K562 (cell line): ENCODE results near the gene HOXA7. TPM values are rescaled to one million over a fixed set of nuclear protein-coding genes. Genes with fewer than 3 reads are reported as not detected.

Experiments used
- ATAC-seq: fragments of 200-7000 bp; cut with Tn5 transposase; 3 replicates; pipeline ENCODE4 v1.9.1; 2020; ENCODE audit warnings: moderate library complexity
- BruUV-seq: library from RNA; stranded (reverse); fragments of 400-500 nt; replicated peaks from 2 replicates; lab custom pipeline; 2021; lab: Mats Ljungman, UMichigan
- CTCF ChIA-PET: fragments of 300-600 bp; formaldehyde crosslinking; extraction: SDS; loops from one replicate; lab custom pipeline; 2021; ENCODE audit warnings: low intra/inter-chr PET ratio; lab: Yijun Ruan, JAX
- POLR2A ChIA-PET: fragments of 300-600, 350-650 bp; sonication (Branson Sonifier 250); formaldehyde crosslinking; extraction: SDS; loops from one replicate; lab custom pipeline; 2021; ENCODE audit warnings: antibody characterized with exemption, inconsistent platforms; lab: Yijun Ruan, JAX
- DNase-seq, 4 experiments: peaks; one replicate each; pipeline versions ENCODE4 v3.0.0 to v3.0.0-alpha.2; 2011 to 2018; ENCODE audit warnings: low spot score in 3 of 4, mixed read lengths in 3 of 4; ENCODE audit errors: extremely low read depth in 1 of 4
- FAIRE-seq: peaks from 2 replicates; lab custom pipeline; 2011; peaks lifted over from hg19 to GRCh38; lab: Jason Lieb, UNC
- H2AFZ ChIP-seq: 2 replicates; pipeline ENCODE4 v1.6.0; 2011; ENCODE audit warnings: low read depth, low read length, control low read depth, inconsistent platforms
- H3K27ac ChIP-seq: fragments of 200-600 bp; 3 replicates; pipeline ENCODE4 v1.8.0; 2011; ENCODE audit warnings: low read depth, mild to moderate bottlenecking, control low read depth, inconsistent platforms, low read length, moderate library complexity, mixed read lengths; ENCODE audit errors: extremely low read depth
- H3K27me3 ChIP-seq, 2 experiments: fragments of 300-600 bp in 1 of 2; 2 replicates in 1 of 2; 3 replicates in 1 of 2; pipeline versions ENCODE4 v1.6.0 to v1.8.0; 2011; ENCODE audit warnings: inconsistent platforms in 2 of 2, low read length in 2 of 2, mild to moderate bottlenecking in 1 of 2, mixed read lengths in 1 of 2, moderate library complexity in 1 of 2; ENCODE audit not compliant: control insufficient read depth in 2 of 2, insufficient read depth in 2 of 2
- H3K36me3 ChIP-seq: fragments of 300-600 bp; 3 replicates; pipeline ENCODE4 v1.8.0; 2011; ENCODE audit warnings: mild to moderate bottlenecking, low read length, inconsistent platforms; ENCODE audit not compliant: control insufficient read depth, insufficient read depth
- H3K4me1 ChIP-seq, 2 experiments: fragments of 200-600 bp in 1 of 2; replicated peaks in 1 of 2; 2 replicates in 1 of 2; 3 replicates in 1 of 2; pipeline versions ENCODE4 v1.5.1 to v1.8.0; 2011; ENCODE audit warnings: inconsistent platforms in 2 of 2, low read length in 2 of 2, mild to moderate bottlenecking in 1 of 2, mixed read lengths in 1 of 2, moderate library complexity in 1 of 2; ENCODE audit not compliant: control insufficient read depth in 2 of 2, insufficient read depth in 2 of 2
- H3K4me2 ChIP-seq: 2 replicates; pipeline ENCODE4 v1.6.1; 2011; ENCODE audit warnings: low read length, control low read depth, inconsistent platforms, mixed read lengths; ENCODE audit not compliant: insufficient read depth
- H3K4me3 ChIP-seq: fragments of 200-600 bp; sonication (generic), shearing (Covaris generic); 2 replicates; pipeline ENCODE4 v1.5.1; 2016; ENCODE audit warnings: control low read depth, inconsistent platforms
- H3K79me2 ChIP-seq: fragments of 200-600 bp; 3 replicates; pipeline ENCODE4 v1.8.0; 2011; ENCODE audit warnings: low read length, inconsistent platforms; ENCODE audit not compliant: control insufficient read depth, insufficient read depth
- H3K9ac ChIP-seq, 2 experiments: 2 replicates each; pipeline versions ENCODE4 v1.6.0 to v1.6.1; 2011; ENCODE audit warnings: low read depth in 2 of 2, low read length in 2 of 2, control low read depth in 1 of 2, inconsistent platforms in 1 of 2, mild to moderate bottlenecking in 1 of 2, mixed read lengths in 1 of 2; ENCODE audit not compliant: insufficient read depth in 1 of 2
- H3K9me1 ChIP-seq: one replicate; pipeline ENCODE4 v1.6.0; 2011; ENCODE audit warnings: inconsistent platforms, mild to moderate bottlenecking, low read length, moderate library complexity; ENCODE audit not compliant: control insufficient read depth, insufficient read depth
- H3K9me3 ChIP-seq: replicated peaks from 2 replicates; pipeline ENCODE4 v1.5.1; 2011; ENCODE audit warnings: low read depth, low read length, inconsistent platforms; ENCODE audit not compliant: control insufficient read depth, insufficient read depth
- H4K20me1 ChIP-seq: replicated peaks from 2 replicates; pipeline ENCODE4 v1.6.1; 2011; ENCODE audit warnings: low read length, inconsistent platforms, mixed read lengths; ENCODE audit not compliant: control insufficient read depth, insufficient read depth
- CC2D1A ChIP-seq: fragments of 450-650 bp; IDR thresholded peaks from 2 replicates; pipeline ENCODE4 v1.6.1; 2017; ENCODE audit warnings: mild to moderate bottlenecking
- ELF2 ChIP-seq: fragments of 250-450 bp; sonication (Bioruptor Pico); IDR thresholded peaks from 2 replicates; pipeline ENCODE4 v1.5.0; 2021; ENCODE audit warnings: mild to moderate bottlenecking
- EP300 ChIP-seq: IDR thresholded peaks from 2 replicates; pipeline ENCODE4 v1.6.1; 2012; ENCODE audit warnings: low read length, improper control_type of control experiment
- FOXJ3 ChIP-seq: sonication (generic); formaldehyde crosslinking; IDR thresholded peaks from 2 replicates; pipeline ENCODE4 v1.4.0; 2020; ENCODE audit warnings: mild to moderate bottlenecking, missing genetic modification reagents
- HMGXB4 ChIP-seq: sonication (generic); formaldehyde crosslinking; IDR thresholded peaks from 2 replicates; pipeline ENCODE4 v1.8.1; 2023; ENCODE audit warnings: mild to moderate bottlenecking, missing genetic modification reagents
- NFE2L1 ChIP-seq: fragments of 450-650 bp; IDR thresholded peaks from 2 replicates; pipeline ENCODE4 v1.6.1; 2016; ENCODE audit warnings: missing genetic modification characterization, low read depth, mild to moderate bottlenecking, missing compliant biosample characterization, moderate library complexity, borderline replicate concordance
- SNIP1 ChIP-seq: fragments of 450-650 bp; IDR thresholded peaks from 2 replicates; pipeline ENCODE4 v1.7.1; 2017; ENCODE audit warnings: low read depth, mild to moderate bottlenecking
- ZBED1 ChIP-seq: IDR thresholded peaks from 2 replicates; pipeline ENCODE4 v1.6.1; 2014
- ZKSCAN3 ChIP-seq: fragments of 250-450 bp; sonication (Bioruptor Pico); IDR thresholded peaks from 2 replicates; pipeline ENCODE4 v1.4.0; 2020
- ZNF184 ChIP-seq: sonication (generic); formaldehyde crosslinking; IDR thresholded peaks from 2 replicates; pipeline ENCODE4 v1.5.0; 2020; ENCODE audit warnings: missing genetic modification reagents
- ZNF253 ChIP-seq: fragments of 250-450 bp; sonication (Bioruptor Pico); conservative IDR thresholded peaks from 2 replicates; pipeline ENCODE4 v1.6.1; 2021; ENCODE audit warnings: mild to moderate bottlenecking
- ZNF785 ChIP-seq: fragments of 250-450 bp; sonication (Bioruptor Pico); IDR thresholded peaks from 2 replicates; pipeline ENCODE4 v1.4.0; 2020; ENCODE audit warnings: mild to moderate bottlenecking
- WGBS: fragments of 100-300 bp; shearing (Covaris generic); methylation state at CpG from one replicate; pipeline ENCODE4 v1.1.6; 2016; ENCODE audit warnings: low coverage, mixed read lengths; ENCODE audit not compliant: insufficient coverage; ENCODE audit errors: missing lambda C conversion rate; 5-methylcytosine and 5-hydroxymethylcytosine counted together
- in situ Hi-C: fragments of 300-500 bp; cut with MboI; formaldehyde crosslinking; loops from 4 replicates; pipeline ENCODE4 v1.15.0; 2018; ENCODE audit warnings: inconsistent platforms, mixed read lengths
- intact Hi-C: fragments of 100-400 bp; cut with micrococcal nuclease; formaldehyde crosslinking; loops from 2 replicates; pipeline ENCODE4 v1.14.2; 2022
- polyA plus RNA-seq, 8 experiments: library from polyadenylated mRNA; depleted of rRNA in 4 of 8; stranded (reverse) in 5 of 8; unstranded in 3 of 8; fragments of >200 nt; fragmentation: Nextera tagmentation in 2 of 8; fragmentation: Illumina TruSeq in 1 of 8; extraction: Ambion mirVana in 2 of 8; extraction: Trizol in 1 of 8; gene quantifications; 2 replicates each; pipeline versions ENCODE4 v1.2.1 to v1.2.3, GENCODE V29; 2011 to 2014; ENCODE audit warnings: inconsistent platforms in 1 of 8, missing spikeins in 1 of 8
- total RNA-seq, 7 experiments: library from RNA; depleted of rRNA in 6 of 7; stranded (reverse); fragments of >200 nt in 6 of 7; fragmentation: Illumina TruSeq in 2 of 7; extraction: Trizol in 2 of 7; gene quantifications; 2 replicates each; pipeline versions ENCODE4 v1.2.1 to v1.2.3, GENCODE V29; 2011 to 2021; ENCODE audit warnings: low replicate concordance in 1 of 7

Gene HOXA7
- total and polyA plus RNA-seq, 9 of the 15 experiments (the other 6 are each of a cell fraction or from before 2014, with no cell fraction given): not detected

- no TSS peak for BruUV-seq
- no peak for ATAC-seq
- H3K27ac ChIP-seq: no peak overlapping the region
- H4K20me1 ChIP-seq: 0 out of 2 replicates have a peak, but pooled peaks cover 8% of the 10 kb centered on the region
- DNase-seq: no peak
- H2AFZ ChIP-seq: no peak overlapping the region
- peaks cover 46 to 74% of the 10 kb centered on the region in 2 experiments for H3K27me3 ChIP-seq
- TF ChIP-seq FOXJ3 (CRISPR knock-in tag): no peak
- intact Hi-C loops: no loop called here
- H3K79me2 ChIP-seq: no peaks in the 10 kb centered on the region
- WGBS: 3% methylated on average over 10 of the region's 10 CpGs
- CTCF ChIA-PET: no interaction called here
- H3K9me1 ChIP-seq: no peaks in the 10 kb centered on the region
- in situ Hi-C loops: loop anchor here (5.0 to 10.0 kb wide), 4 partner anchors 371 to 814 kb away; no protein-coding TSS in a partner anchor
- H3K9me3 ChIP-seq: no peaks in the 10 kb centered on the region
- POLR2A ChIA-PET: no interaction called here
- FAIRE-seq: no peak
- no peak overlapping the region for H3K9ac ChIP-seq
- no peak overlapping the region for H3K4me3 ChIP-seq
- no peaks in the 10 kb centered on the region for H3K36me3 ChIP-seq
- H3K4me2 ChIP-seq: no peak overlapping the region
- peaks cover 0 to 17% of the 10 kb centered on the region in 2 experiments; a peak in 2 of 5 replicates for H3K4me1 ChIP-seq
Measured at GRCh38 chr7:27203365-27203953, 47.0 kb upstream of the HOXA7 start.

- CTCF ChIA-PET: no interaction called here
- intact Hi-C loops: no loop called here
Measured at GRCh38 chr7:27202862-27203134, 46.3 kb upstream of the HOXA7 start.

More at GRCh38 chr7:27202862-27203134, 46.3 kb upstream of the HOXA7 start:
- no peak for ATAC-seq
- no peak overlapping the region for H3K4me2 ChIP-seq
- H3K27ac ChIP-seq: no peak overlapping the region
- 0% methylated on average over 3 of the region's 3 CpGs for WGBS
- H2AFZ ChIP-seq: no peak overlapping the region
- peaks cover 0 to 17% of the 10 kb centered on the region in 2 experiments; a peak in 2 of 5 replicates for H3K4me1 ChIP-seq
- no peaks in the 10 kb centered on the region for H3K9me1 ChIP-seq
- POLR2A ChIA-PET: interaction anchor here (0.6 kb wide), 1 partner anchor 1946 kb away, joined by 3 read pairs; no protein-coding TSS in a partner anchor
- no peak for FAIRE-seq
- DNase-seq: no peak
- no peak overlapping the region for H3K9ac ChIP-seq
- 0 out of 2 replicates have a peak, but pooled peaks cover 8% of the 10 kb centered on the region for H4K20me1 ChIP-seq
- H3K36me3 ChIP-seq: no peaks in the 10 kb centered on the region
- no TSS peak for BruUV-seq
- H3K9me3 ChIP-seq: no peaks in the 10 kb centered on the region
- TF ChIP-seq ELF2 (CRISPR knock-in tag) (no peak), ZKSCAN3 (CRISPR knock-in tag) (no peak), CC2D1A (no peak), ZNF184 (CRISPR knock-in tag) (no peak), ZNF253 (CRISPR knock-in tag) (no peak), HMGXB4 (CRISPR knock-in tag) (no peak), ZNF785 (CRISPR knock-in tag) (no peak), EP300 (no peak), NFE2L1 (tag) (no peak), SNIP1 (no peak), ZBED1 (no peak)
- in situ Hi-C loops: loop anchor here (5.0 to 10.0 kb wide), 4 partner anchors 372 to 815 kb away; no protein-coding TSS in a partner anchor
- no peaks in the 10 kb centered on the region for H3K79me2 ChIP-seq
- H3K4me3 ChIP-seq: no peak overlapping the region
- H3K27me3 ChIP-seq: peaks cover 48 to 72% of the 10 kb centered on the region in 2 experiments
